GM23338 (cell line): Measurements from ENCODE around the gene DVL1.

ENCODE experiments used
- EZH2 ChIP-seq: fragments of 200-600 bp; sonication (generic); IDR thresholded peaks from one replicate; pipeline ENCODE4 v1.8.0; 2017; ENCODE audit warnings: antibody characterized with exemption, mild to moderate bottlenecking, low read depth; ENCODE audit not compliant: unreplicated experiment
- EZH2phosphoT487 ChIP-seq: fragments of 200-600 bp; sonication (generic); IDR thresholded peaks from one replicate; pipeline ENCODE4 v1.8.1; 2018; ENCODE audit warnings: antibody characterized with exemption; ENCODE audit not compliant: unreplicated experiment
- JUNB ChIP-seq: IDR thresholded peaks from one replicate; pipeline ENCODE4 v1.6.1; 2016; ENCODE audit warnings: antibody characterized with exemption; ENCODE audit not compliant: unreplicated experiment
- NANOG ChIP-seq: IDR thresholded peaks from 2 replicates; pipeline ENCODE4 v1.6.1; 2016; ENCODE audit warnings: antibody characterized with exemption, borderline replicate concordance
- POLR2AphosphoS5 ChIP-seq: IDR thresholded peaks from 2 replicates; pipeline ENCODE4 v1.6.1; 2016; ENCODE audit warnings: antibody characterized with exemption, low read depth
- TF ChIP-seq, protein P1 (sequence below), 2 experiments: fragments of 200-600 bp in 1 of 2; sonication (generic) in 1 of 2; conservative IDR thresholded peaks; 2 replicates each; pipeline versions ENCODE4 v1.5.1 to v1.6.1; 2016 to 2017; ENCODE audit warnings: antibody characterized with exemption in 2 of 2, low read depth in 2 of 2, mild to moderate bottlenecking in 2 of 2, moderate library complexity in 1 of 2
- TF ChIP-seq, protein P2 (sequence below): IDR thresholded peaks from one replicate; pipeline ENCODE4 v1.6.1; 2018; ENCODE audit warnings: antibody characterized with exemption; ENCODE audit not compliant: unreplicated experiment

DNA sequence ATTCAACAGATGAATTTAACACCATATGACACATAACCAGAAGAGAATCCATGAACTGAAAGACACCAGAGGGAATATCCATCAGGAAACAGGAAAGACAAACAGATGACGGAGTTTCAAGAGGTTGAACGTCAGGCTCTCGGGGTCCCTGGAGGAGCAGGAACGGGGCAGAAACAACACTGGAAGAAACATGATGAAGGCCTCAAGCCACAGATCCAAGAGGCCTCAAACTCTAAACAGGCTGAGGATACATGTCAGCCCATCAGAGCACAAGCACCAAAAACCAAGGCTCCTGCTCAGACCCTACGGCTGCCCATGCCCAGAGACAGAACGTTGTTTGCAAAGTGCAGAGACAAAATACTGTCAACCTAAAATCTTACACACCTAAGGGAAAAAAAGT is 31.8 kb downstream of the DVL1 start:
- no peak for TF ChIP-seq EZH2phosphoT487
- TF ChIP-seq EZH2 = no peak
- TF ChIP-seq, protein P1, sequence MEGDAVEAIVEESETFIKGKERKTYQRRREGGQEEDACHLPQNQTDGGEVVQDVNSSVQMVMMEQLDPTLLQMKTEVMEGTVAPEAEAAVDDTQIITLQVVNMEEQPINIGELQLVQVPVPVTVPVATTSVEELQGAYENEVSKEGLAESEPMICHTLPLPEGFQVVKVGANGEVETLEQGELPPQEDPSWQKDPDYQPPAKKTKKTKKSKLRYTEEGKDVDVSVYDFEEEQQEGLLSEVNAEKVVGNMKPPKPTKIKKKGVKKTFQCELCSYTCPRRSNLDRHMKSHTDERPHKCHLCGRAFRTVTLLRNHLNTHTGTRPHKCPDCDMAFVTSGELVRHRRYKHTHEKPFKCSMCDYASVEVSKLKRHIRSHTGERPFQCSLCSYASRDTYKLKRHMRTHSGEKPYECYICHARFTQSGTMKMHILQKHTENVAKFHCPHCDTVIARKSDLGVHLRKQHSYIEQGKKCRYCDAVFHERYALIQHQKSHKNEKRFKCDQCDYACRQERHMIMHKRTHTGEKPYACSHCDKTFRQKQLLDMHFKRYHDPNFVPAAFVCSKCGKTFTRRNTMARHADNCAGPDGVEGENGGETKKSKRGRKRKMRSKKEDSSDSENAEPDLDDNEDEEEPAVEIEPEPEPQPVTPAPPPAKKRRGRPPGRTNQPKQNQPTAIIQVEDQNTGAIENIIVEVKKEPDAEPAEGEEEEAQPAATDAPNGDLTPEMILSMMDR (conservative IDR thresholded peaks at IDR 0.05; ENCODE audit: low read depth in 2 of 2) = no peak
- no peak for TF ChIP-seq POLR2AphosphoS5
- no peak for TF ChIP-seq JUNB
- no peak for TF ChIP-seq NANOG
- TF ChIP-seq, protein P2, sequence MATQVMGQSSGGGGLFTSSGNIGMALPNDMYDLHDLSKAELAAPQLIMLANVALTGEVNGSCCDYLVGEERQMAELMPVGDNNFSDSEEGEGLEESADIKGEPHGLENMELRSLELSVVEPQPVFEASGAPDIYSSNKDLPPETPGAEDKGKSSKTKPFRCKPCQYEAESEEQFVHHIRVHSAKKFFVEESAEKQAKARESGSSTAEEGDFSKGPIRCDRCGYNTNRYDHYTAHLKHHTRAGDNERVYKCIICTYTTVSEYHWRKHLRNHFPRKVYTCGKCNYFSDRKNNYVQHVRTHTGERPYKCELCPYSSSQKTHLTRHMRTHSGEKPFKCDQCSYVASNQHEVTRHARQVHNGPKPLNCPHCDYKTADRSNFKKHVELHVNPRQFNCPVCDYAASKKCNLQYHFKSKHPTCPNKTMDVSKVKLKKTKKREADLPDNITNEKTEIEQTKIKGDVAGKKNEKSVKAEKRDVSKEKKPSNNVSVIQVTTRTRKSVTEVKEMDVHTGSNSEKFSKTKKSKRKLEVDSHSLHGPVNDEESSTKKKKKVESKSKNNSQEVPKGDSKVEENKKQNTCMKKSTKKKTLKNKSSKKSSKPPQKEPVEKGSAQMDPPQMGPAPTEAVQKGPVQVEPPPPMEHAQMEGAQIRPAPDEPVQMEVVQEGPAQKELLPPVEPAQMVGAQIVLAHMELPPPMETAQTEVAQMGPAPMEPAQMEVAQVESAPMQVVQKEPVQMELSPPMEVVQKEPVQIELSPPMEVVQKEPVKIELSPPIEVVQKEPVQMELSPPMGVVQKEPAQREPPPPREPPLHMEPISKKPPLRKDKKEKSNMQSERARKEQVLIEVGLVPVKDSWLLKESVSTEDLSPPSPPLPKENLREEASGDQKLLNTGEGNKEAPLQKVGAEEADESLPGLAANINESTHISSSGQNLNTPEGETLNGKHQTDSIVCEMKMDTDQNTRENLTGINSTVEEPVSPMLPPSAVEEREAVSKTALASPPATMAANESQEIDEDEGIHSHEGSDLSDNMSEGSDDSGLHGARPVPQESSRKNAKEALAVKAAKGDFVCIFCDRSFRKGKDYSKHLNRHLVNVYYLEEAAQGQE = no peak
